Measurements from ENCODE around the gene MIEN1.
"Not testable (repeated sequence)": the region's sequence is repeated elsewhere in the genome, so short reads cannot be mapped to it uniquely, and the experiment has no call there.

MIEN1 gene

DNA sequence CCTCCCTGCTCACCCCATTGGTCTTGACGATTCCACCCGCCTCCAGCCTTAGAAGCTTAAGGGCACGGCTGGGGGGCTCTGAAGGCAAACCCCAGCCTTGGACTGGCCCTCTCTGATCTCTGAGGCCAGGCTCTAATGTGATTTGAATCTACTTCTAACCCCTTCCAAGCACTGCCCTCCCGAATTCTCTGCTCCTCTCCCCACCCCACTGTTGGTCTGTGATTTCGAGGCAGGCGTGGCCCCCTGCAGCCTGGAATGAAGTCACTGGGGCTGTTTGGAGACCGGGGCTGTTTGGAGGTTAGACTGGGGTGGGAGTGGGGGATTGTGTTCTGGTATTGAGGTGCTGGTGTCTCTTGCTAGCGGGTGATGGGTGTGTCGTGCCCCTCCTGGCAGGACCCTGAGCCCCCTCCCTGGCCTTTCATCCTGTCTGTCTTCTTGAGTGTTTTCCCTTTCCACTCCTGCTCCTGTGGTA lies 9.6 kb upstream of the MIEN1 start:
- DNase-seq: no peak

DNA sequence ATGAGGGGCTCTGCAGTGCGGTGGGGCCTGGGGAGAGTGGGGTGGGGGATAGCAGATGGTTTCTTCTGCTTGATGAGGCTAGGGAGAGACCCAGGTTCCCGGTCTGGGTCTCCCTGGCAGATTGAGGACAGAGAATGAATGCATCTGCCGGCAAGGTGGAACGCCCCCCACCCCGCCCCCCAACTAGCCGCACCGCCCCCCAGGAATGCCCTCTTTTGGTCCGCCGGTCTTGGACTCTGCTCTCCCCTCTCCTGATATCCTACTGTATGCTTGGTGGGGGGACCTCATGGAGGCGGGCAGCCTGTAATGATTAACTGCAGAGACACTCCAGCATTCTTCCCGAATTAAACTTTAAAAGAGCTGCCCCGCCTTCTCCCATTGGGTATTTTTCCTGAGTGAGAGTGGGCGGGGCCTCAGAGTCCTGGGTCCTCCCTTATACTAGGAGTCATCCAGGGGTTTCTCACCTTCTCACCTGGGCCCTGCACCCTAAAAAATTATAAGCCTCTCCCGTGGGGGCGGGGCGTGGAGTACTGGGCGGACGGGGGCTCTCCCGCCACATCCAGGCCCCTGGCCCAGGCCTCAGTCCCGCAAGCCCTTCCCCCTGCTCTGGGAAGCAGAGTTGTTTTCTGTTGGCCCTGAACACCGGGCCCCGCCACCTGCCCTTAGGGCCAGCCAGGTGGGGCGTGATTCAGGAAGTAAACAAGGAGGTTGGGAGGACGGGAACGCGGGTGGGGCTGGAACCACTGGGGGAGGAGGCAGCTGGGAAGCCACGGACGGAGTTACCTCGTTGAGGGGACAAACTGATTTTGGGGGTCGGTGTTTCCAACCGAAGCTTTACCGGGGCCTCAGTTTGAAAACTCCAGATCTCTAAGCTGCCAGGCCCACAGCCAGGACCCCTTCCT lies 8.9 kb upstream of the MIEN1 start:
- peak in 2 of 3 donors; percentile 35 to 36 for DNase-seq

DNA sequence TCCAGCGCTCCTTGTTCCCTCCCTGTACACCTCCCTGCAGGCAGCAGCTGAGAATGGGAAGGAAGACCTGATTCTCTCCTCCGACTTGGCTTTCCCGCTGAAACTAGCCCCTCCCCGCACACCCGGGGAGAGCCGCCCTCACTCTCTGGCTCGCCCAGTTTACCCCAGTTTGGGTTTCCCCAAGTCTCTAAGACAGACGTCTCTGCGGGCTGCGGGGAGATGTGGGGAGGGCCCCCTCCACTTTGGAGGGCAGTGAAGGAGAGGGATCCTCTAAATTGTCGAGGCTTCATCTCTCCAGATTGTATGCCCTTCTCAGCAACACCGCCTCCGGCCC lies 8.2 kb upstream of the MIEN1 start:
- DNase-seq: peak; percentile 55 to 65 (median 64)

DNA sequence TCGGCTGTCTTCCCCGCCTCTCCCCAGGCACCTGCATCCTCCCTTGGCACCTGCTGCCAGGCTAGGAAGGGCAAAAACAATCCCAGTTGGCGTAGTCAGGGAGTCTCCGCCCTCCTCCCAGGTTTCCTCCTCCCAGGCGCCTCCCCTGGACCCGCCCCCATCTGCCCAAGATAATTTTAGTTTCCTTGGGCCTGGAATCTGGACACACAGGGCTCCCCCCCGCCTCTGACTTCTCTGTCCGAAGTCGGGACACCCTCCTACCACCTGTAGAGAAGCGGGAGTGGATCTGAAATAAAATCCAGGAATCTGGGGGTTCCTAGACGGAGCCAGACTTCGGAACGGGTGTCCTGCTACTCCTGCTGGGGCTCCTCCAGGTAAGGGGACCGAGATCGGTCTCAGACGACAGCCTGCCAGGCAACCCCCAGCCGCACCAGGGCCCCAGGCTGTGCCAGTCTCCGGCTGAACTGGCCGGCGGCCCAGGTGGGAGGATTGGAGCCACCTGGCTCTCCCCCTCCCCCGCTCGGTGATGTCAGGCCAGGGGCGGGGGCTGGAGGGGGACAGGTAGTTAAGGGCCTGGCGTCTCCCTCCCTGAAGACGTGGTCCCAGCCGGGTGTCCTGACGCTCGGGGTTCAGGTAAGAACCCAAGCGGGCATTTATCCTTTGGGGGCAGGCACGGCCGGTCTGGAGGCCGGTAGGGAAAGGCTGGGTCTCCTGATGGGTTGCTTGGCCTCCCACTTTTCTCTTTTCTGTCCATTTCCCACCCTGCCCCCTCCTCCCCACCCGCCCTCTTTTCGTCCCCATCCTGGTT lies 7.6 kb upstream of the MIEN1 start, which contains the start of gene GRB7:
GRB7 (plus strand) TSS at position 179 of the 808 bp plus-strand sequence. CDS start 4,364 bp downstream, outside the sequence.
- DNase-seq: peak in 1 of 3 donors; percentile 34

DNA sequence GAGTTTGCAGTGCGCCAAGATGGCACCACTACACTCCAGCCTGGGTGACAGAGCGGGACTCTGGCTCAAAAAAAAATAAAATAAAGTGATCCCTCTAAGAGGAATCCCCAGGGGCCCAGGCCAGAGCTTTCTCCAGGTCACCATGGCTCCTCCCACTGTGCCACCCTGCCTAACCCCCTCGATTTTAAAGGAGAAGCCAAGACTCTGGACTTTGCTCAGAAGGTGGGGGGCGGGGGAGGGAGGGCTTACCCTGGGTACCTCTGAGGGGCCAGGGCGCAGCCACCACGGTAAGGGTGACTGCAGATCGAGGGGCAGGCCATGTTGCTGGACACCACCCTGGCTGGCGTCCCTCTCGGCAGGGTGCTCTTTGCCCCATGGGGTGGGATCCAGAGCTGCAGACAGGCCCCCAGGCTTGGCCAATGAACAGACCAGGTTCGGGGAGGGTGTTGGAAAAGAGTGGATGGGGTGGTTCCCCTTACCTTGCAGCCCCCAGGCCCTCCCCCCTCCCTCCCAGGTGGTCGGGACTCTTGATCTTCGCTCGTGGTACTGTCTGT lies 7.0 kb upstream of the MIEN1 start:
- DNase-seq: no peak

DNA sequence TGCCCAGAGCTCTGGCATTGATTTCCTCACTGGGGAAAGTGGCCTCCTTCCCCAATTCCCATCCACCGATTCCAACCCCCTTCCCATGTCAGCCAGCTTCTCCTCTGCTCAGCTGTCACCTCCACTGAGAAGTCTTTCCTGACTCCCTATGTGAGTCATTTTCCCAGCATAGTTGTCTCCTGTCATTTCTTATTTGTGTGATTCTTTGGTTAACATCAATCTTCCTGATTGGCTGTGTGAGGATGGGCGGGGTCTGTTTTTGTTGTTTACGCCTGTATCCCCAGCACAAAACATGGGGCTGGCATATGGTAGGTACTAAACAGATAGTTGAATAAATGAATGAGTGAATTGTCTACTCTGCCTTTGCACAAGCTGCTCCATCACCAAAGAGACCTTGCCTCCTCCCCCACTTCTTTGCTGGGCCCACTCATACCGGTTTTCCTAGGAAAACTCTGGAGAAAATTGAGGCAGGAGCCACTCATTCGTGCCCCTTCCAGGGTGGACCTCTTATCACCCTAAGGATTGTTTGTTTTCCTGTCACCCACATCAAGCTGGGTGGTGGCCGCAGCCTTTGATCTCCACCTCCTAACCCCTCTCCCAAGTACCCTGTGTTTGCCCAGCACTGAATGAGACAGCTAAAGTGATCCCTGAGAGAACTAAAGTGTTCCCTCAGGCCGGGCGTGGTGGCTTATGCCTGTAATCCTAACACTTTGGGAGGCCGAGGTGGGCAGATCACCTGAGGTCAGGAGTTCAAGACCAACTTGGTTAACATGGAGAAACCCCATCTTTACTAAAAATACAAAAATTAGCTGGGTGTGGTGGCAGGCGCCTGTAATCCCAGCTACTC lies 6.2 kb upstream of the MIEN1 start:
- no peak for DNase-seq

DNA sequence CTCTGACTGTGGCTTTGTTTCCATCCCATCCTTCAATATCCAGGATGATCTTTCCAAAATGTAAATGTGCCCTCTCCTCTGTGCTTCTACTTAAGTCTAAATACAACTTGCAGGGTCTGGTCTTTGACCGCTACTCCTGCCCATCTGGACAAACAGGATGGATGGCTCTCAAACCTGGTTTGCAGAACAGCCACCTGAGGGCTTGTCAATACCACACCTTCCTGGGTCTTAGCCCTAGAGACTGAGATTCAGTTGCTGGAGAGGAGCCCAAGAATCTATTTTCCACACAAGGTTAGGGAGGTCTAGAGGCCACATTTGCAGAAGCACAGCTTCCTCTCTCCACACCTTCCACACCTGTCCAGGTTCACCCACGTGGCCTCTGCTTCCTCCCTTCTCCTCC lies 5.5 kb upstream of the MIEN1 start:
- no peak for DNase-seq

DNA sequence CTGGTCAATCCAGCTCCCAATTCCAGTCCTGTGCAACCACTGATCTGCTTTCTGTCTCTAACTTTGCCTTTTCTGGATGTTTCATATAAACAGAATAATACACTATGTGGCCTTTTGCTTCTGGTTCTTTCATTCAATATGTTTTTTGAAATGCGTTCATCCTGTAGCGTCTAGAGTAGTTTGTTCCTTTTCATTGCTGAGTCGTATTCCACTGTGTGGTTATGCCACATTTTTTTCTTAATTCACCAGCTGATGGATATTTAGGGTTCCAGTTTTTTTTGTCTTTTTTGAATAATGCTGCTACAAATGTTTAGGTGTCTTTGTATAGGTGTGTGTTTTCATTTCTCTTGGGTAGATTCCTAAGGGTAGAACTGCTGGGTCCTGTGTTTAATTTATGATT lies 2.3 kb upstream of the MIEN1 start:
- no peak for DNase-seq

DNA sequence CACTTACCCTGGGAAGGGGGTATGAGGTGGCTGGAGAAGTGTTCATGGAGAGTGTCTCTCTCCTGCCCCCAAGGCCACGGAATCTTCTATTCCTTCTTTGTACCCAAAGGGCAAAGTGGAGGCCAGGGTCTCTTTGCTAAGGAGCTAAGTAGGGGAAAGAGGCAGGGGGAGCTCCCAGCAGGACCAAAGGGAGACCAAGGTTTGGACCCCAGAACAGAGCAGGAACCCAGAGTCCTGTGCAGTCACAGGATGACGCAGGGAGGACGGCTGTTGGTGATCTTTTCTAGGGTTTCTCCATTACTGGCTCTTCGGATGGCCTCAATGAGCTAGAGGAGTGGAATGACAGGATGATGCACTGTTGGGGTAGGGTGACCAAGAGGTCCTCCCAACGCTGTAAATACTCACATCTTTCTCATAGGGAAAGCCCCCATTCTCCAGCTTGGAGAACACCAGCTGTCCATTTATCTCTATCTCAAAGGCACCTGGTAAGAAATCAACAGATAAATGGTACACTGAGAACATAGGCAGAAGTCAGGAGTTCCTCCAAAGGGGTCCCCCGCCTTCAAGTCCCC lies 966 bp downstream of the MIEN1 start:
- DNase-seq: no peak

DNA sequence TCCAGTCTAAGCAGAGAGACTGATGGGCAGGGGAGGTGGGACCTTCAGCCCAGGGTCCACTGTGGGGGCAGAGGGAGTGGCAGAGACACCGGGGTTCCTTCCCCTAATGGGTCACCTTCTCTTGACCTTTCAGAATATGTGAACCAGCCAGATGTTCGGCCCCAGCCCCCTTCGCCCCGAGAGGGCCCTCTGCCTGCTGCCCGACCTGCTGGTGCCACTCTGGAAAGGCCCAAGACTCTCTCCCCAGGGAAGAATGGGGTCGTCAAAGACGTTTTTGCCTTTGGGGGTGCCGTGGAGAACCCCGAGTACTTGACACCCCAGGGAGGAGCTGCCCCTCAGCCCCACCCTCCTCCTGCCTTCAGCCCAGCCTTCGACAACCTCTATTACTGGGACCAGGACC lies 2.8 kb downstream of the MIEN1 start:
- DNase-seq: no peak

DNA sequence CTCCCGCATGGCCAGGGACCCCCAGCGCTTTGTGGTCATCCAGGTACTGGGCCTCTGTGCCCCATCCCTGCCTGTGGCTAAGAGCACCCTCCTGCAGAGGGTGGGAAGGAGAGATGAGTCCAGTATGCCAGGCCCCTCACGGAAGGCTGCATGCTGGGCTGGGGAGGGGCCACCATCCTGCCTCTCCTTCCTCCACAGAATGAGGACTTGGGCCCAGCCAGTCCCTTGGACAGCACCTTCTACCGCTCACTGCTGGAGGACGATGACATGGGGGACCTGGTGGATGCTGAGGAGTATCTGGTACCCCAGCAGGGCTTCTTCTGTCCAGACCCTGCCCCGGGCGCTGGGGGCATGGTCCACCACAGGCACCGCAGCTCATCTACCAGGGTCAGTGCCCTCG lies 3.7 kb downstream of the MIEN1 start:
- no peak for DNase-seq

DNA sequence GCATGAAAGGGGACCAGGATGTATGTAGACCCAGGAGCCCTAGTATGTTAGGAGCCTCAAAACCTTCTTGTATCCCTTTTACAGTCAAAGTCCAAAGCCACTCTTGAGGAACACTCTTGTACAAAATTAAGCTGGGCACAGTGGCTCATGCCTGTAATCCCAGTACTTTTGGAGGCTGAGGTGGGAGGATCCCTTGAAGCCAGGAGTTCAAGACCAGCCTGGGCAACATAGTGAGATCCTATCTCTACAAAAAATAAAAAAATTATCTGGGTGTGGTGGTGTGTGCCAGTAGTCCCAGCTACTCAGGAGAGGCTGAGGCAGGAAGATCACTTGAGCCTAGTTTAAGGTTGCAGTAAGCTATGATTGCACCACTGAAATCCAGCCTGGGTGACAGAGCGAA lies 4.4 kb downstream of the MIEN1 start:
- DNase-seq: not testable (repeated sequence)

DNA sequence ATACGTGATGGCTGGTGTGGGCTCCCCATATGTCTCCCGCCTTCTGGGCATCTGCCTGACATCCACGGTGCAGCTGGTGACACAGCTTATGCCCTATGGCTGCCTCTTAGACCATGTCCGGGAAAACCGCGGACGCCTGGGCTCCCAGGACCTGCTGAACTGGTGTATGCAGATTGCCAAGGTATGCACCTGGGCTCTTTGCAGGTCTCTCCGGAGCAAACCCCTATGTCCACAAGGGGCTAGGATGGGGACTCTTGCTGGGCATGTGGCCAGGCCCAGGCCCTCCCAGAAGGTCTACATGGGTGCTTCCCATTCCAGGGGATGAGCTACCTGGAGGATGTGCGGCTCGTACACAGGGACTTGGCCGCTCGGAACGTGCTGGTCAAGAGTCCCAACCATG lies 5.6 kb downstream of the MIEN1 start:
- no peak for DNase-seq

DNA sequence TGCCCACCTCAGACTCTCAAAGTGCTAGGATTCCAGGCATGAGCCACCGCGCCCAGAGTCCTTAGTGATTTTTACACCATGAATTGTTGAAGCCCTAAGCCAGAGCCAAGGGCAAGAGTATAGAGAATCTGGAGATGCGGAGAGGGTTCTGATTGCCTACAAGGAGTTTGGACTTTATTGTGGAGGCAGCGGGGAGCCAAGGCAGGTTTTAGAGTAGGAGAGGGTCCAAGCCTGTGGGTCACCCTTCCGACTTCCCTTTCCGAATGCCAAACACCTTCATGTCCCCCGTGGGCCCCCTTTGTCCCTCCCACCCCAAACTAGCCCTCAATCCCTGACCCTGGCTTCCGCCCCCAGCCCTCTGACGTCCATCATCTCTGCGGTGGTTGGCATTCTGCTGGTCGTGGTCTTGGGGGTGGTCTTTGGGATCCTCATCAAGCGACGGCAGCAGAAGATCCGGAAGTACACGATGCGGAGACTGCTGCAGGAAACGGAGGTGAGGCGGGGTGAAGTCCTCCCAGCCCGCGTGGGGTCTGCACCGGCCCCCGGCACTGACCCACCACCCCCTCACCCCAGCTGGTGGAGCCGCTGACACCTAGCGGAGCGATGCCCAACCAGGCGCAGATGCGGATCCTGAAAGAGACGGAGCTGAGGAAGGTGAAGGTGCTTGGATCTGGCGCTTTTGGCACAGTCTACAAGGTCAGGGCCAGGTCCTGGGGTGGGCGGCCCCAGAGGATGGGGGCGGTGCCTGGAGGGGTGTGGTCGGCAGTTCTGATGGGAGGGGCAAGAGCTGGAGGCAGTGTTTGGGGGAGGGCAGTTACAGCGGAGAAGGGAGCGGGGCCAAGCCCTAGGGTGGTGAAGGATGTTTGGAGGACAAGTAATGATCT lies 7.1 kb downstream of the MIEN1 start:
- DNase-seq: peak in 1 of 3 donors; percentile 12

DNA sequence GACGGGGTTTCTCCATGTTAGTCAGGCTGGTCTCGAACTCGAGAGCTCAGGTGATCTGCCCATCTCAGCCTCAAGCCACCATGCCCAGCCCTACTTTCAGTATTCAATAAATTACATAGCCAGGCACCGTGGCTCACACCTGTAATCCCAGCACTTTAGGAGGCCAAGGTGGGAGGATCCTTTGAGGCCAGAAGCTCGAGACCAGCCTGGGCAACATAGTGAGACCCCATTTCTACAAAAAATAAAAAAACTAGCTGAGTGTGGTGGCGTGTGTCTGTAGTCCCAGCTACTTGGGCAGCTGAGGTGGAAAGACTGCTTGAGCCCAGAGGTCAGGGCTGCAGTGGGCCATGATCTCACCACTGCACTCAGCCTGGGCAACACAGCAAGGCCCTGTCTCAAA lies 8.2 kb downstream of the MIEN1 start:
- no peak for DNase-seq

DNA sequence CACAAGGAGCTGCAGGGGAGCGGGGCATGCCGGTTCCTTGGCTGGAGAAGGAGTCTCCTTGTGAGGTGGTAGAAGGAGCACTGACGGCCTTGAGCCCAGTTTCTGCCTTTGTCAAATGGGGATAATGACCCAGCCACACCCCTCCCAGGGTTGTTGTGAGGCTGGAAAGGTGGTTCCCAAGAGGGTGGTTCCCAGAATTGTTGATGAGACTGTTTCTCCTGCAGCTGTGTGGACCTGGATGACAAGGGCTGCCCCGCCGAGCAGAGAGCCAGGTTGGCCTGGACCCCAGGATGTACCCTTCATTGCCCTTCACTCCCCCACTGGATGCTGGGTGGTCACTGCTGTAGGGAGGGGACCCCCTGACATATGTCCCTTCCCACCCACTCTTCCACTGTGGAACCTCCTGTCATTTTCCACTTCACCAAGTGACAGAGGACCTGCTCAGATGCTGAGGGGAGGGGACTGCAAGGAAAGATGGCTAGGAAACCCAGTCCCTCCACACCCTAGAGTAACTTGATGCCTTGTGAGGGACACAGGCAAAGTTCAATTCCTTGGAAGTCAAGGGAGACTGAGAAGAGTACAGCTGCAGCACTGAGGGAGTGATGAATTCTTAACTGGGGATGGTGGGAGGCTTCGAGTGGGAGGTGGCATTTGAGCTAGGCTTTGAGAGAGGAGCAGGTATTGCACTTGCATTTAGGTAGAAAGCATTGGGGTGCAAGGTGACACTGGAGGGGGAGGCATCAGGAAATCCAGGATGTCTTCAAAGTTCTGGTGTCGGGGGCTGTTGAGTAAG lies 10.6 kb downstream of the MIEN1 start:
- no peak for DNase-seq

DNA sequence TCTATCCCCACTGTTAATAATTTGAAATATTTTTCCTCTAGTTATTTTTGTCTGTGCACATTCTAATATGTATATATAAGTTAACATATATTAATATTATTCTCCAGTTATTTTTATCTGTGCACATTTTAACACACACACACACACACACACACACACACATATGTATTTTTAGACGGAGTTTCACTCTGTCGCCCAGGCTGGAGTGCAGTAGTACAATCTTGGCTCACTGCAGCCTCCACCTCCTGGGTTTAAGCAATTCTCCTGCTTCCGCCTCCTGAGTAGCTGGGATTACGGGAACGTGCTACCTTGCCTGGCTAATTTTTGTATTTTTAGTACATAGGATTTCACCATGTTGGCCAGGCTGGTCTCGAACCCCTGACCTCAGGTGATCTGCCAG lies 12.7 kb downstream of the MIEN1 start:
- DNase-seq: no peak

DNA sequence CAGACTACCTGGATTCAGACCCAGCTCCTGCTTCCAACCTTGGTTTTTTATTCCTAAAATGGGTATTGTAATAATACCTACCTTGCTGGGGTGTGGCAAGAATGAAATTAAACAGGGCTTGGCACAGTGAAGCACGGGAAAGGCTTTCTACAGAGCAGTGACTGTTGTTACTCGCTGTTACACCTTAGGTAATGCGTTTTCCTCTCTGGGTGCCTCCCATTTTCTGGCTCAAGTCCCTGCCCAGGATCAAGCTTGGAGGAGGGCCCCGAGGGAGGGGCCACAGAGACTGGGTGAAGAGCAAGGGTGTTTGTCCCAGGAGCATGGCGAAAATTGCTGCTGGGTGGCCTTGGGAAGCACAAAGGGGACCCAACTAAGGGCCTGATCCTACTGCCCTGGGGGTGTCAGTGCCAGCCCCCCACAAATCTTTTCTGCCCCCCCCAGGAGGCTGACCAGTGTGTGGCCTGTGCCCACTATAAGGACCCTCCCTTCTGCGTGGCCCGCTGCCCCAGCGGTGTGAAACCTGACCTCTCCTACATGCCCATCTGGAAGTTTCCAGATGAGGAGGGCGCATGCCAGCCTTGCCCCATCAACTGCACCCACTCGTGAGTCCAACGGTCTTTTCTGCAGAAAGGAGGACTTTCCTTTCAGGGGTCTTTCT lies 13.3 kb downstream of the MIEN1 start:
- no peak for DNase-seq

DNA sequence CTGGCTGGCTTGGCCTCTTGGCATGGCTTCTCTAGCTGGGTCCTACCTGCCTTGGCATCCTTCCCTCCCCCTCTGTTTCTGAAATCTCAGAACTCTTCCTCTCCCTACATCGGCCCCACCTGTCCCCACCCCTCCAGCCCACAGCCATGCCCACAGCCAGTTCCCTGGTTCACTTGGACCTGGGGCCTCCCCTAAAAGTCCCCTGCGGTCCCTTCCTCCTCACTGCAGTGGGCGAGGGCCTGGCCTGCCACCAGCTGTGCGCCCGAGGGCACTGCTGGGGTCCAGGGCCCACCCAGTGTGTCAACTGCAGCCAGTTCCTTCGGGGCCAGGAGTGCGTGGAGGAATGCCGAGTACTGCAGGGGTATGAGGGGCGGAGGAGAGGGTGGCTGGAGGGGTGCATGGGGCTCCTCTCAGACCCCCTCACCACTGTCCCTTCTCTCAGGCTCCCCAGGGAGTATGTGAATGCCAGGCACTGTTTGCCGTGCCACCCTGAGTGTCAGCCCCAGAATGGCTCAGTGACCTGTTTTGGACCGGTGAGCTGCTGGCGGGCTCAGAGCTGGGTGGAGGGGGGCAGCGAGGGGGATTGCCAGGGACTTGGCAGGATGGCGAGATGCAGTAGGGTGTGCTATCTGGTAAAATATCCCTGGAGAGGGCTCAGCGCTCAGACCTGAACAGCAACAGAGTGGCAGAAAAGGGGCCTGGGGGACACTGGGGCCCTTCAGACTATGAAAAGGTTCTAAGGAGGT lies 14.1 kb downstream of the MIEN1 start:
- DNase-seq: no peak
